ENCODE results near the gene PTPN21.

DNA sequence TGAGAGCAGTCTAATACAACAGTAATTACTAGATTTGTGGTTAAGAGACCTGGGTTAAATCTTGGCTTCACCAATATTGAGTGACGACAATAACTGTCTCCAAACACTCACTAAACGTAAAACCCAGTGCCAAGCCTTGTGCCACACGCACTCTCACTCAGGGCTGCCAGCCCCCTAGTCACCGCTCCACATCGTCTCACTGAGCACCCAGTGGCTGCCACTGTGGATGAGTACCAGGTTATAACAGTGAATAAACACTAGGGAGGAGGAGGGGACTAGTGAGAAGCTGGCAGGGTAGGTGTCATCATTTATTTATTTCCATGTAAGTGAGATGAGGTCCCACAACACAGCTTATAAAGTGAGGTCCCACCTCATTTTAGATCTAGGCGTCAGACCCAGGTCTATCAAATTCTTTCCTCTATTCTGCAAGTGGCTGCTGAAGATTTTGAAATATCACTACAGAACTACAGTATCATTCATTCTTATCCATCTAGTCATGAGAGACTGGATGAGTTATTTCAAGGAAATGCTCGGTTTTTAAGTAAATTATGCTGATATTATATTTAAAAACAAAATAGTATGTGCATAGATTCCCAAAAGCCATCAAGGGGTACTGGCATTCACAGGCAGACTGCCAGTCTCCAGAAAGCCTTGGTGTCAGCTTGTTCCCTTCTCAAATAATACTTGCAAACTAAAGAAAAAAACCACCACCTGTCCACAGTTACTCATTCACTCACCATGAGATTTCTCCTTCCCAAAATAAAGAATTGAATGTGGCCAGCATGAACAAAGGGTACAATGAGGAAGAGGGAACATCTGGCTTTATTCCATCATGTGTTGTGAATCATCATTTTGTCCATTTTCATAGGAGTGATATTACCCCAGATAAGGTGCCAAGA, 84.0 kb downstream of the PTPN21 start:
- TF ChIP-seq, protein P1, sequence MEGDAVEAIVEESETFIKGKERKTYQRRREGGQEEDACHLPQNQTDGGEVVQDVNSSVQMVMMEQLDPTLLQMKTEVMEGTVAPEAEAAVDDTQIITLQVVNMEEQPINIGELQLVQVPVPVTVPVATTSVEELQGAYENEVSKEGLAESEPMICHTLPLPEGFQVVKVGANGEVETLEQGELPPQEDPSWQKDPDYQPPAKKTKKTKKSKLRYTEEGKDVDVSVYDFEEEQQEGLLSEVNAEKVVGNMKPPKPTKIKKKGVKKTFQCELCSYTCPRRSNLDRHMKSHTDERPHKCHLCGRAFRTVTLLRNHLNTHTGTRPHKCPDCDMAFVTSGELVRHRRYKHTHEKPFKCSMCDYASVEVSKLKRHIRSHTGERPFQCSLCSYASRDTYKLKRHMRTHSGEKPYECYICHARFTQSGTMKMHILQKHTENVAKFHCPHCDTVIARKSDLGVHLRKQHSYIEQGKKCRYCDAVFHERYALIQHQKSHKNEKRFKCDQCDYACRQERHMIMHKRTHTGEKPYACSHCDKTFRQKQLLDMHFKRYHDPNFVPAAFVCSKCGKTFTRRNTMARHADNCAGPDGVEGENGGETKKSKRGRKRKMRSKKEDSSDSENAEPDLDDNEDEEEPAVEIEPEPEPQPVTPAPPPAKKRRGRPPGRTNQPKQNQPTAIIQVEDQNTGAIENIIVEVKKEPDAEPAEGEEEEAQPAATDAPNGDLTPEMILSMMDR (IDR thresholded peaks at IDR 0.05; ENCODE audit: extremely low read depth in 1 of 2, insufficient read depth in 1 of 2, low read depth in 1 of 2, low read length in 2 of 2) = no peak
- no peak for TF ChIP-seq POLR2AphosphoS5 (IDR thresholded peaks at IDR 0.05; ENCODE audit: insufficient read depth, low read depth, low read length)
- TF ChIP-seq POLR2A (IDR thresholded peaks at IDR 0.05; ENCODE audit: low read depth, low read length) = no peak
- no peak for TF ChIP-seq FOS (IDR thresholded peaks at IDR 0.05; ENCODE audit: borderline replicate concordance, insufficient read depth, low read length)
- no peak for TF ChIP-seq EZH2 (IDR thresholded peaks at IDR 0.05; ENCODE audit: borderline replicate concordance, low read depth, low read length, severe bottlenecking)

Measured in endothelial cell of umbilical vein (primary cell).